HCT116 (cell line): ENCODE measurements around the gene CAMK2A. TPM values are rescaled to one million over a fixed set of nuclear protein-coding genes. Genes with fewer than 3 reads are reported as not detected.

ENCODE experiments used
- ATAC-seq: fragments of 200-7000 bp; cut with Tn5 transposase; 2 replicates; pipeline ENCODE4 v1.9.1; 2020; ENCODE audit warnings: mild to moderate bottlenecking, moderate library complexity
- BruUV-seq: library from RNA; stranded (reverse); fragments of 400-500 nt; replicated peaks from 2 replicates; lab custom pipeline; 2021; lab: Mats Ljungman, UMichigan
- CTCF ChIA-PET: fragments of 300-600 bp; sonication (Branson Sonifier 250); formaldehyde crosslinking; loops from one replicate; lab custom pipeline; 2021; ENCODE audit warnings: antibody characterized with exemption; lab: Charles Lee
- POLR2A ChIA-PET: fragments of 300-600, 350-600 bp; sonication (Branson Sonifier 250); formaldehyde crosslinking; loops from one replicate; lab custom pipeline; 2021; ENCODE audit warnings: antibody characterized with exemption; lab: Charles Lee
- RAD21 ChIA-PET, 2 experiments: fragments of 300-600 bp; sonication (Branson Sonifier 250); formaldehyde crosslinking; loops; one replicate each; lab custom pipeline; 2023; ENCODE audit warnings: low total read pairs in 2 of 2; ENCODE audit not compliant: uncharacterized antibody in 2 of 2, unreplicated experiment in 2 of 2, low non-redundant PET in 1 of 2; lab: Charles Lee
- DNase-seq: peaks from one replicate; pipeline ENCODE4 v3.0.0-alpha.2; 2010; ENCODE audit warnings: low read depth, low spot score
- H2AFZ ChIP-seq: fragments of 200-600 bp; shearing (Covaris generic), sonication (generic); 2 replicates; pipeline ENCODE4 v1.6.1; 2017; ENCODE audit warnings: low read depth, mixed run types, mixed read lengths, antibody characterized with exemption, low read length; ENCODE audit not compliant: poor library complexity, severe bottlenecking
- H3K27ac ChIP-seq: 2 replicates; pipeline ENCODE4 v1.5.1; 2012; ENCODE audit warnings: low read depth, low read length
- H3K27me3 ChIP-seq: fragments of 200-600 bp; sonication (generic); 2 replicates; pipeline ENCODE4 v1.6.1; 2016; ENCODE audit warnings: mixed run types, low read length, mixed read lengths; ENCODE audit not compliant: insufficient read depth
- H3K36me3 ChIP-seq, 2 experiments: fragments of 200-500 bp in 1 of 2; fragments of 200-600 bp in 1 of 2; sonication (Bioruptor generic) in 1 of 2; sonication (generic) in 1 of 2; 2 replicates each; pipeline versions ENCODE4 v1.5.1 to v1.6.1; 2014 to 2016; ENCODE audit warnings: low read length in 2 of 2, inconsistent platforms in 1 of 2, mixed read lengths in 1 of 2, mixed run types in 1 of 2; ENCODE audit not compliant: insufficient read depth in 2 of 2, control insufficient read depth in 1 of 2
- H3K4me1 ChIP-seq, 2 experiments: fragments of 200-600 bp in 1 of 2; sonication (generic) in 1 of 2; 2 replicates each; pipeline versions ENCODE4 v1.5.1 to v1.6.1; 2012 to 2017; ENCODE audit warnings: low read length in 2 of 2, inconsistent platforms in 1 of 2, mild to moderate bottlenecking in 1 of 2, mixed read lengths in 1 of 2, mixed run types in 1 of 2, moderate library complexity in 1 of 2; ENCODE audit not compliant: insufficient read depth in 2 of 2, control insufficient read depth in 1 of 2
- H3K4me2 ChIP-seq: fragments of 200-600 bp; sonication (generic); 2 replicates; pipeline ENCODE4 v1.6.1; 2017; ENCODE audit warnings: mixed run types, low read length, mixed read lengths
- H3K4me3 ChIP-seq, 2 experiments: fragments of 200-600 bp in 1 of 2; sonication (generic) in 1 of 2; replicated peaks in 1 of 2; 2 replicates each; pipeline ENCODE4 v1.5.1; 2011 to 2016; ENCODE audit warnings: low read length in 2 of 2, control low read depth in 1 of 2, low read depth in 1 of 2, mild to moderate bottlenecking in 1 of 2, mixed read lengths in 1 of 2, mixed run types in 1 of 2
- H3K79me2 ChIP-seq: fragments of 200-600 bp; sonication (generic); 2 replicates; pipeline ENCODE4 v1.6.1; 2017; ENCODE audit warnings: mild to moderate bottlenecking, mixed run types, low read length, moderate library complexity, mixed read lengths; ENCODE audit not compliant: insufficient read depth
- H3K9ac ChIP-seq: fragments of 200-600 bp; sonication (generic); 2 replicates; pipeline ENCODE4 v1.6.1; 2016; ENCODE audit warnings: low read length, mixed read lengths
- H3K9me2 ChIP-seq: fragments of 200-600 bp; sonication (generic), shearing (Covaris generic); 2 replicates; pipeline ENCODE4 v1.6.1; 2017; ENCODE audit warnings: mixed run types, mild to moderate bottlenecking, moderate library complexity; ENCODE audit not compliant: insufficient read depth
- H3K9me3 ChIP-seq, 2 experiments: fragments of 200-500 bp in 1 of 2; fragments of 200-600 bp in 1 of 2; sonication (Bioruptor generic) in 1 of 2; sonication (generic) in 1 of 2; 2 replicates each; pipeline ENCODE4 v1.6.1; 2014 to 2017; ENCODE audit warnings: low read length in 2 of 2, mixed read lengths in 2 of 2, inconsistent platforms in 1 of 2, low read depth in 1 of 2, mild to moderate bottlenecking in 1 of 2, mixed run types in 1 of 2, moderate library complexity in 1 of 2; ENCODE audit not compliant: control insufficient read depth in 1 of 2, insufficient read depth in 1 of 2
- H4K20me1 ChIP-seq: fragments of 200-600 bp; sonication (generic), shearing (Covaris generic); 2 replicates; pipeline ENCODE4 v1.6.1; 2017; ENCODE audit warnings: mixed run types, mild to moderate bottlenecking, moderate library complexity; ENCODE audit not compliant: insufficient read depth
- EGR1 ChIP-seq: IDR thresholded peaks from 2 replicates; pipeline ENCODE4 v1.6.1; 2012; ENCODE audit warnings: low read depth
- EZH2phosphoT487 ChIP-seq: fragments of 200-600 bp; IDR thresholded peaks from 2 replicates; pipeline ENCODE4 v1.6.1; 2018; ENCODE audit warnings: antibody characterized with exemption, borderline replicate concordance
- FOSL1 ChIP-seq: IDR thresholded peaks from 2 replicates; pipeline ENCODE4 v1.6.1; 2012; ENCODE audit warnings: low read depth
- JUND ChIP-seq: IDR thresholded peaks from 2 replicates; pipeline ENCODE4 v1.6.1; 2012
- POLR2AphosphoS5 ChIP-seq: IDR thresholded peaks from 2 replicates; pipeline ENCODE4 v1.6.1; 2011; ENCODE audit warnings: mild to moderate bottlenecking, low read depth, low read length, moderate library complexity
- SIN3A ChIP-seq: IDR thresholded peaks from 2 replicates; pipeline ENCODE4 v1.6.1; 2012; ENCODE audit warnings: low read depth
- SP1 ChIP-seq: IDR thresholded peaks from 2 replicates; pipeline ENCODE4 v1.6.1; 2012; ENCODE audit warnings: low read depth
- ZFX ChIP-seq: fragments of 450-650 bp; IDR thresholded peaks from 2 replicates; pipeline ENCODE4 v1.6.1; 2017
- ZNF274 ChIP-seq: fragments of 200-500 bp; sonication (Bioruptor generic); IDR thresholded peaks from 2 replicates; pipeline ENCODE4 v1.6.1; 2014; ENCODE audit warnings: mild to moderate bottlenecking, low read depth, low read length, inconsistent platforms
- intact Hi-C: fragments of 100-400 bp; cut with micrococcal nuclease; formaldehyde crosslinking; loops from 2 replicates; pipeline ENCODE4 v1.10.0; 2022
- total RNA-seq: library from RNA; stranded (reverse); gene quantifications from one replicate; pipeline ENCODE4 v1.2.1, GENCODE V29; 2021; ENCODE audit not compliant: unreplicated experiment
- TF ChIP-seq, protein P1 (sequence below), 3 experiments: fragments of 200-600 bp in 1 of 3; sonication (generic) in 1 of 3; IDR thresholded peaks in 2 of 3; conservative IDR thresholded peaks in 1 of 3; 2 replicates each; pipeline ENCODE4 v1.5.1; 2012 to 2017; ENCODE audit warnings: low read depth in 2 of 3, low read length in 2 of 3, antibody characterized with exemption in 1 of 3, borderline replicate concordance in 1 of 3, control low read depth in 1 of 3, mild to moderate bottlenecking in 1 of 3, mixed read lengths in 1 of 3, mixed run types in 1 of 3, moderate library complexity in 1 of 3; ENCODE audit not compliant: insufficient read depth in 1 of 3
- TF ChIP-seq, protein P2 (sequence below): IDR thresholded peaks from 2 replicates; pipeline ENCODE4 v1.6.1; 2012; ENCODE audit warnings: low read depth
- TF ChIP-seq, protein P3 (sequence below): IDR thresholded peaks from 2 replicates; pipeline ENCODE4 v1.6.1; 2012

Gene CAMK2A
- total RNA-seq, 1 experiment from 2014 or later, result not detected

- BruUV-seq, result no TSS peak
- CTCF ChIA-PET, result no interaction called here
Measured at GRCh38 chr5:150277043-150277442, 12.5 kb downstream of the CAMK2A start.

DNA sequence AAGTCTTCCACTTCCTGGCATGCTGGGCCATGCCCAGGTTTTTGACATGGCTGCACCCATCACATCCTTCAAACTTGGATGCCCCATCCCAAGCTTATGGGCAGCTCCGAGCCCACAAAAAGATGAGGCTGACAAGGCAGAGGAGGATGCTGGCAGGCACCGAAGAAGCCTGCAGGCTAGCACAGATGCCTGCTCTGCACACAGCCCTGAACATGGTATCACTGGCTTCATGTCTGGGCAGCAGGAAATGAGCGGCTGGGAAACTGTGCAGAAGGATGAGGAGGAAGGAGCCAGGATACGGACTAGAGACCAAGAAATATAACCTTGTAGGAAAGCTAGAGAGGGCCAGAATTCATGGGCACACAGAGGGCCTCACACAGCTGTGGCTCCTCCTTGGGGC is 14.8 kb downstream of the CAMK2A start:
- Histone ChIP-seq H2AFZ (no peak overlapping the region), H3K4me1 (no peaks in the 10 kb centered on the region), H3K9me2 (no peaks in the 10 kb centered on the region), H3K79me2 (no peaks in the 10 kb centered on the region), H3K4me3 (no peak overlapping the region), H3K27me3 (no peaks in the 10 kb centered on the region), H3K9ac (no peak overlapping the region), H4K20me1 (no peaks in the 10 kb centered on the region), H3K9me3 (no peaks in the 10 kb centered on the region), H3K4me2 (no peak overlapping the region), H3K36me3 (no peaks in the 10 kb centered on the region), H3K27ac (no peak overlapping the region)
- ChIA-PET RAD21 (no interaction called here), POLR2A (no interaction called here), CTCF (interaction anchor here (1.0 kb wide), 1 partner anchor 75 kb away, joined by 5 read pairs; no protein-coding TSS in a partner anchor)
- ATAC-seq, result no peak
- TF ChIP-seq POLR2AphosphoS5 (no peak), ZNF274 (no peak), SIN3A (no peak), EZH2phosphoT487 (no peak), FOSL1 (no peak), EGR1 (no peak), JUND (no peak), ZFX (no peak)
- TF ChIP-seq, protein P1, sequence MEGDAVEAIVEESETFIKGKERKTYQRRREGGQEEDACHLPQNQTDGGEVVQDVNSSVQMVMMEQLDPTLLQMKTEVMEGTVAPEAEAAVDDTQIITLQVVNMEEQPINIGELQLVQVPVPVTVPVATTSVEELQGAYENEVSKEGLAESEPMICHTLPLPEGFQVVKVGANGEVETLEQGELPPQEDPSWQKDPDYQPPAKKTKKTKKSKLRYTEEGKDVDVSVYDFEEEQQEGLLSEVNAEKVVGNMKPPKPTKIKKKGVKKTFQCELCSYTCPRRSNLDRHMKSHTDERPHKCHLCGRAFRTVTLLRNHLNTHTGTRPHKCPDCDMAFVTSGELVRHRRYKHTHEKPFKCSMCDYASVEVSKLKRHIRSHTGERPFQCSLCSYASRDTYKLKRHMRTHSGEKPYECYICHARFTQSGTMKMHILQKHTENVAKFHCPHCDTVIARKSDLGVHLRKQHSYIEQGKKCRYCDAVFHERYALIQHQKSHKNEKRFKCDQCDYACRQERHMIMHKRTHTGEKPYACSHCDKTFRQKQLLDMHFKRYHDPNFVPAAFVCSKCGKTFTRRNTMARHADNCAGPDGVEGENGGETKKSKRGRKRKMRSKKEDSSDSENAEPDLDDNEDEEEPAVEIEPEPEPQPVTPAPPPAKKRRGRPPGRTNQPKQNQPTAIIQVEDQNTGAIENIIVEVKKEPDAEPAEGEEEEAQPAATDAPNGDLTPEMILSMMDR (IDR thresholded peaks at IDR 0.05 in 2 of 3, conservative IDR thresholded peaks at IDR 0.05 in 1 of 3; ENCODE audit: borderline replicate concordance in 1 of 3, insufficient read depth in 1 of 3, low read depth in 2 of 3, low read length in 2 of 3), result no peak
- TF ChIP-seq, protein P2, sequence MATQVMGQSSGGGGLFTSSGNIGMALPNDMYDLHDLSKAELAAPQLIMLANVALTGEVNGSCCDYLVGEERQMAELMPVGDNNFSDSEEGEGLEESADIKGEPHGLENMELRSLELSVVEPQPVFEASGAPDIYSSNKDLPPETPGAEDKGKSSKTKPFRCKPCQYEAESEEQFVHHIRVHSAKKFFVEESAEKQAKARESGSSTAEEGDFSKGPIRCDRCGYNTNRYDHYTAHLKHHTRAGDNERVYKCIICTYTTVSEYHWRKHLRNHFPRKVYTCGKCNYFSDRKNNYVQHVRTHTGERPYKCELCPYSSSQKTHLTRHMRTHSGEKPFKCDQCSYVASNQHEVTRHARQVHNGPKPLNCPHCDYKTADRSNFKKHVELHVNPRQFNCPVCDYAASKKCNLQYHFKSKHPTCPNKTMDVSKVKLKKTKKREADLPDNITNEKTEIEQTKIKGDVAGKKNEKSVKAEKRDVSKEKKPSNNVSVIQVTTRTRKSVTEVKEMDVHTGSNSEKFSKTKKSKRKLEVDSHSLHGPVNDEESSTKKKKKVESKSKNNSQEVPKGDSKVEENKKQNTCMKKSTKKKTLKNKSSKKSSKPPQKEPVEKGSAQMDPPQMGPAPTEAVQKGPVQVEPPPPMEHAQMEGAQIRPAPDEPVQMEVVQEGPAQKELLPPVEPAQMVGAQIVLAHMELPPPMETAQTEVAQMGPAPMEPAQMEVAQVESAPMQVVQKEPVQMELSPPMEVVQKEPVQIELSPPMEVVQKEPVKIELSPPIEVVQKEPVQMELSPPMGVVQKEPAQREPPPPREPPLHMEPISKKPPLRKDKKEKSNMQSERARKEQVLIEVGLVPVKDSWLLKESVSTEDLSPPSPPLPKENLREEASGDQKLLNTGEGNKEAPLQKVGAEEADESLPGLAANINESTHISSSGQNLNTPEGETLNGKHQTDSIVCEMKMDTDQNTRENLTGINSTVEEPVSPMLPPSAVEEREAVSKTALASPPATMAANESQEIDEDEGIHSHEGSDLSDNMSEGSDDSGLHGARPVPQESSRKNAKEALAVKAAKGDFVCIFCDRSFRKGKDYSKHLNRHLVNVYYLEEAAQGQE, result no peak
- TF ChIP-seq, protein P3, sequence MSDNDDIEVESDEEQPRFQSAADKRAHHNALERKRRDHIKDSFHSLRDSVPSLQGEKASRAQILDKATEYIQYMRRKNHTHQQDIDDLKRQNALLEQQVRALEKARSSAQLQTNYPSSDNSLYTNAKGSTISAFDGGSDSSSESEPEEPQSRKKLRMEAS, result no peak
- BruUV-seq, result no TSS peak
- intact Hi-C loops, result no loop called here
- DNase-seq, result no peak

More at GRCh38 chr5:150277043-150277442, 12.5 kb downstream of the CAMK2A start:
- intact Hi-C loops, result no loop called here
- no peaks in the 10 kb centered on the region for H4K20me1 ChIP-seq
- no peak overlapping the region for H3K27ac ChIP-seq
- H3K9ac ChIP-seq, result no peak overlapping the region
- no peaks in the 10 kb centered on the region for H3K9me2 ChIP-seq
- no peaks in the 10 kb centered on the region for H3K27me3 ChIP-seq
- ChIA-PET RAD21 (no interaction called here), POLR2A (no interaction called here)
- TF ChIP-seq SP1, result no peak
- H3K79me2 ChIP-seq, result no peaks in the 10 kb centered on the region
- ATAC-seq (no peak), DNase-seq (no peak)
- no peaks in the 10 kb centered on the region for H3K4me1 ChIP-seq
- no peak overlapping the region for H3K4me3 ChIP-seq
- no peaks in the 10 kb centered on the region for H3K36me3 ChIP-seq
- no peak overlapping the region for H2AFZ ChIP-seq
- H3K4me2 ChIP-seq, result no peak overlapping the region
- H3K9me3 ChIP-seq, result no peaks in the 10 kb centered on the region
